Measurements from ENCODE around the gene ATP5MC3.

- TF ChIP-seq CTCF (IDR thresholded peaks at IDR 0.05; ENCODE audit: extremely low read depth in 1 of 2, insufficient read depth in 1 of 2, low read depth in 1 of 2, low read length in 2 of 2) (no peak), GATA2 (IDR thresholded peaks at IDR 0.05; ENCODE audit: insufficient read depth, insufficient read length, low read depth, low read length) (no peak), POLR2AphosphoS5 (IDR thresholded peaks at IDR 0.05; ENCODE audit: insufficient read depth, low read depth, low read length) (peak; percentile 37)
These were observed 14.3 kb downstream of the ATP5MC3 start for GRCh38 chr2:175167076-175167791.

All from endothelial cell of umbilical vein (primary cell).